Nephron (organoid): ENCODE data around the gene ARMH2.

Source experiments
- H3K27ac Mint-ChIP-seq, 3 experiments: 2 replicates each; pipeline ENCODE4 v1.8.0; 2020; ENCODE audit warnings: mixed read lengths in 3 of 3, mild to moderate bottlenecking in 2 of 3, moderate library complexity in 1 of 3
- H3K27me3 Mint-ChIP-seq: 2 replicates; pipeline ENCODE4 v1.8.0; 2021; ENCODE audit warnings: low read depth, mild to moderate bottlenecking, moderate library complexity, mixed read lengths
- H3K36me3 Mint-ChIP-seq: 2 replicates; pipeline ENCODE4 v1.8.0; 2020; ENCODE audit warnings: low read depth, mixed read lengths
- H3K4me1 Mint-ChIP-seq: 2 replicates; pipeline ENCODE4 v1.8.0; 2020; ENCODE audit warnings: mixed read lengths
- H3K4me3 Mint-ChIP-seq, 3 experiments: 2 replicates each; pipeline ENCODE4 v1.8.0; 2020; ENCODE audit warnings: mild to moderate bottlenecking in 3 of 3, mixed read lengths in 3 of 3, moderate library complexity in 2 of 3
- H3K9me3 Mint-ChIP-seq: 2 replicates; pipeline ENCODE4 v1.8.0; 2020; ENCODE audit warnings: mixed read lengths
- CTCF ChIP-seq, 3 experiments: fragments of 200-600 bp; sonication (generic); IDR thresholded peaks; one replicate each; pipeline ENCODE4 v1.5.0; 2021; ENCODE audit warnings: antibody characterized with exemption in 3 of 3; ENCODE audit not compliant: unreplicated experiment in 3 of 3

Gene ARMH2

GRCh38 chr6:24763578-24763977 is 35.1 kb downstream of the ARMH2 start:
- H3K4me1 Mint-ChIP-seq, result no peaks in the 10 kb centered on the region
- no peaks in the 10 kb centered on the region for H3K27me3 Mint-ChIP-seq
- no peak overlapping the region for H3K4me3 Mint-ChIP-seq
- TF ChIP-seq CTCF (IDR thresholded peaks at IDR 0.05; ENCODE audit: unreplicated experiment in 3 of 3), result no peak
- no peak overlapping the region for H3K27ac Mint-ChIP-seq
- no peaks in the 10 kb centered on the region for H3K9me3 Mint-ChIP-seq
- H3K36me3 Mint-ChIP-seq, result no peaks in the 10 kb centered on the region

DNA sequence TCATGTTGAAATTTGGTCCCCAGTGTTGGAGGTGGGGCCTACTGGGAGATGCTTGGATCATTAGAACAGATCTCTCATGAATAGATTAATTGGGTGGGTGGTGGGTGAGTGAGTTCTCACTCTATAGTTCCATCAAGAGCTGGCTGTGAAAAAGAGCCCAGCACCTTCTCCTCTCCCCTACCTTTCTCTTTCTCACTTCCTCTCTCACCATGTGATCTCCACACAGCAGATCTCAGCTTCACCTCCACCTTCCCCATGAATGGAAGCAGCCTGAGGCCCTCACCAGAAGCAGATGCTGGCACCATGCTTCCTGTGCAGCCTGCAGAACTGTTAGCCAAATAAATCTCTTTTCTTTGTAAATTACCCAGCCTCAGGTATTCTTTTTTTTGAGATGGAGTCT is 36.9 kb downstream of the ARMH2 start:
- Mint-ChIP-seq H3K27me3 (no peaks in the 10 kb centered on the region), H3K9me3 (no peaks in the 10 kb centered on the region), H3K4me1 (no peaks in the 10 kb centered on the region), H3K36me3 (no peaks in the 10 kb centered on the region), H3K27ac (no peak overlapping the region), H3K4me3 (no peak overlapping the region)
- TF ChIP-seq CTCF (IDR thresholded peaks at IDR 0.05; ENCODE audit: unreplicated experiment in 3 of 3), result no peak

DNA sequence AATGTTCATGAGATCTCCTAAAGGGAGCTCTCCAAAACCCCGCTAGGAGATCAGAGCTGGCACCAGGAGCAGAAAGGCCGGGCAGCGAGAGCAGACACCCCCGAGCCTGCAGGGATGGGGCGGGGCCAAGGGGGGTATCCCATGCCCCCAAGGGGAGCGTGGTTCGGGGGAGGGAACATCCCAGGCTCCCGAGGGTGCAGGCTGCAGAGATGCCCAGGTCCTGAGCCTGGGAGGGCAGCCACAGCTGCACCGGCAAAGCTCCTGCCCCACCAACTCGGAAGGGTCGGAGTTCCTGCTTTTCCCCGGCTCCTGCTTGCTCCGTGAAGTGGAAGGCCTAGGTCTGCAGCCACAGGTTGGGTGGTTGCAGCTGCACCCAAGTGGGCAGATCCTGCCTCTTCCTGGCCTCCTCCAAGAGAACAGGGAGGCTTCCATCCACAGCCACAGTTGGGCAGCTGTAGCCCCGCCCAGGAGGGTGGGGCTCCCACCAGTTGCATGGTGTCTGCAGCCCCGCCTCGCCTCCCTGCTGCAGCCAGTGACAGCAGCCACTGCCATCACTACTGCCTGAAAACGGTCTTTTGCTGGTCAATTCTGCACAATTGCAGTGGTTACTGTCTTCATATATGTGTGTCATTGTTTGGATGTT is 37.4 kb downstream of the ARMH2 start:
- Mint-ChIP-seq H3K4me3 (no peak overlapping the region), H3K4me1 (no peaks in the 10 kb centered on the region), H3K27me3 (no peaks in the 10 kb centered on the region), H3K9me3 (no peaks in the 10 kb centered on the region), H3K27ac (no peak overlapping the region), H3K36me3 (no peaks in the 10 kb centered on the region)
- TF ChIP-seq CTCF (IDR thresholded peaks at IDR 0.05; ENCODE audit: unreplicated experiment in 3 of 3), result no peak

DNA sequence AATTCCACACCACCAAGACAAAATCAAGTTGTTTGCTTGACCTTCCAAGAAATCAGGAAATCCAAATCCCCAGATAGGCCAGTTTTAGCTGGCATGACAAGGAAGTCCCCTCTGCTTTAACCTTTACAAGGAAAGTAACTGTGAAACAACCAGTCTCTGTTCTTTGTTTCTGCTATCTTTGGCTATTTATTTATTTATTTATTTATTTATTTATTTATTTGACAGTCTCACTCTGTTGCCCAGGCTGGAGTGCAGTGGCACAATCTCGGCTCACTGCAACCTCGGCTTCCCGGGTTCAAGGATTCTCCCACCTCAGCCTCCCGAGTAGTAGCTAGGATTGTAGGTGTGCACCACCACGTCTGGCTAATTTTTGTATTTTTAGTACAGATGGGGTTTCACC is 38.5 kb downstream of the ARMH2 start:
- H3K36me3 Mint-ChIP-seq, result no peaks in the 10 kb centered on the region
- H3K27ac Mint-ChIP-seq, result no peak overlapping the region
- TF ChIP-seq CTCF (IDR thresholded peaks at IDR 0.05; ENCODE audit: unreplicated experiment in 3 of 3), result no peak
- no peak overlapping the region for H3K4me3 Mint-ChIP-seq
- H3K27me3 Mint-ChIP-seq, result no peaks in the 10 kb centered on the region
- no peaks in the 10 kb centered on the region for H3K9me3 Mint-ChIP-seq
- H3K4me1 Mint-ChIP-seq, result no peaks in the 10 kb centered on the region

DNA sequence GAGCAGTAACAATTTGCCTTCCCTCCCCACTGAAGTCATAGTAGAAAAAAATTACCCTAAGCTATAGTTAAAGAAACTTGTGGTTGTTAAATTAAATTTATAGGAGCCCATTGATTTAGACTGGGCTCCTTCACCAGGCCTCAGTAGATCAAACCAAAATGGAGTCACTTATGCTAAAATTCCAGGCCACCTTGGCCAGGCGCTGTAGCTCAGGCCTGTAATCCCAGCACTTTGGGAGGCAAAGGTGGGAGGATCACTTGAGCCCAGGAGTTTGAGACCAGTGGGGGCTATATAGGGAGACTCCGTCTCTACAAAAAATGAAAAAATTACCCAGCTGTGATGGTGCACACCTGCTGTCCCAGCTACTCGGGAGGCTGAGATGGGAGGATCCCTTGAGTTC is 39.0 kb downstream of the ARMH2 start:
- Mint-ChIP-seq H3K36me3 (no peaks in the 10 kb centered on the region), H3K4me3 (no peak overlapping the region), H3K9me3 (no peaks in the 10 kb centered on the region), H3K27me3 (no peaks in the 10 kb centered on the region), H3K27ac (no peak overlapping the region), H3K4me1 (no peaks in the 10 kb centered on the region)
- TF ChIP-seq CTCF (IDR thresholded peaks at IDR 0.05; ENCODE audit: unreplicated experiment in 3 of 3), result no peak

DNA sequence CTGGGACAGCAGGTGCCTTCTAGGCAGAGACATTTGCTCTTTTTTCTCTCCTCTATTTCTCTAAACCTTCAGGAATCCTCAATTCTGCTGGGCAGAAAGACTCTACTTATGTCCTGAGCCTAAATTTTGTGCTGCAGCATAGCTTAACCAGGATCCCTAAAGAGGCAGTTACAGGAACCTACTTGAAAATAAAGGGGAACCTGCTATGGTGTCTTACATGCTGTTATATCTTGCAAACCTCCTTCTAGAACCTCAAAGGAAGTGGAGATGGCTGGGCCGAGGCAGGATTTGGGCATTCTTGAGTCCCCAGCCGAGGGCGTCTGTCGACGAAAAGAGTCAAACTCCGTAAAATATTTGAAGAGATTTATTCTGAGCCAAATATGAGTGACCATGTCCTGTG is 41.1 kb downstream of the ARMH2 start:
- Mint-ChIP-seq H3K27ac (no peak overlapping the region), H3K9me3 (peaks cover 3% of the 10 kb centered on the region), H3K4me3 (no peak overlapping the region), H3K4me1 (no peaks in the 10 kb centered on the region), H3K36me3 (no peaks in the 10 kb centered on the region), H3K27me3 (no peaks in the 10 kb centered on the region)
- TF ChIP-seq CTCF (IDR thresholded peaks at IDR 0.05; ENCODE audit: unreplicated experiment in 3 of 3), result no peak
